Stimulated activated CD8-positive, alpha-beta memory T cell treated with anti-CD3 and anti-CD28 coated beads, Interleukin-4, amount 100 ng/mL, for 48 hours (primary cell): ENCODE results near the gene AFDN.
"Not testable (repeated sequence)": the region's sequence is repeated elsewhere in the genome, so short reads cannot be mapped to it uniquely, and the experiment has no call there.

Experiments used
- DNase-seq: peaks from one replicate; pipeline ENCODE4 v3.0.0-alpha.2; 2020

Gene AFDN

DNA sequence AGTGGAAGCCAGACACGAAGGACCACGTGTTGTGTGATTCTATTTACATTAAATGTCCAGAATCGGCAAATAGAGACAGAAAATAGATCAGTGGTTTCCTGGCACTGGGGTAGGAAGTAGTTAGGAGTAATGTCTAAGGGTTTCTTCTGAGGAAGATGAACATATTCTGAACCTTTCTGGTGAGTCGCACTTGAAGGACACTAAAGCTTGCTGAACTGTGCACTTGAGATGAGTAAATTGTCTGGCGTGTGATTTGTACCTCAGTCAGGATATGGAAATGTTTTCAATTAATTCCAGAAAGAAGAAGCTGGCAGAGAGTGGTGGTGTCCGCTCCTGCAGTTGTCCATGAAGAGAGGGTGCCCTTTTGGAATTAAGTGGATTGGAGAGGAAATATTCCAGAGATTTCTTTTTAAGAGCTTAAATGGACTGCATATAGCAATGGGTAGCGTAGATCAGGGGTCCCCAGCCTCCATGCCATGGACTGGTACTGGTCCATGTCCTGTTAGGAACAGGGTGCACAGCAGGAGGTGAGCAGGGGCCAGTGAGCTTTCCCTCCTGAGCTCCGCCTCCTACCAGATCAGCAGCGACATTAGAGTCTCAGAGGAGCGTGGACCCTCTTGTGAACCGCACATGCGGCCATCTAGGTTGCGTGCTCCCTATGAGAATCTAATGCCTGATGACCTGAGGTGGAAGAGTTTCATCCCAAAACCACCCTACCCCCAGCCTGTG is 158.3 kb downstream of the AFDN start:
- no peak for DNase-seq

DNA sequence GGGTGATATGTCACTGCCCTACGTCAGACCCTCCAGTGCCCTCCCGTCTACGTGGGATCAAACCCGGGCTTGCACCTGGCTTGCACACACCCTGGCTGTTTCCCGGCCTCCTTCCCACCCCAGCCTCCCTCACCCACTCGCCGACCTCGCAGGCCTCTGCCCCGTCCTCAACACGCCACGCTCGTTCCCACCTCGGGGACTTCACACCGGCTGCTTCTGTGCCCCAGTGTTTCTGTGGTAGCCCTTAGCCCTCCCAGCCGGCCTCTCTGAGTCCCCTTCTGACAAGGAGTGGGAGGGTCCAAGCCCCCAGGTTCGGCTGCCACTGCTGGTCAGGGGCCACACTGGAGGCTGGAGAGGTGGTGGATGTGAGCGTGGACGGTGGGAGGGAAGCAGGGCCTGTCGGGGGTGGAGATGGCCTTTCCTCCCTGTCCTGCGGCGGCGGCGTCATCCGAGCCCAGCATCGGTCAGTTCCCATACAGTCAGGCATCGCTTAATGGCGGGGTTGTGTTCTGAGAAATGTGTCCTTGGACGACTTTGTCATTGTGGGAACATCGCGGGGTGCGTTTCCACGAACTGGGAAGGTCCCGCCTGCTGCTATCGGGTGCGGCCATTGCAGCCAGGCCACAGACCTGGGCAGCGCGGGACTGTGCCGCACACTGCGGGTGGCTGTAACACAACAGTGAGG is 159.3 kb downstream of the AFDN start:
- DNase-seq, result no peak

- DNase-seq, result no peak
These were observed 160.9 kb downstream of the AFDN start for GRCh38 chr6:167987396-167988153.

DNA sequence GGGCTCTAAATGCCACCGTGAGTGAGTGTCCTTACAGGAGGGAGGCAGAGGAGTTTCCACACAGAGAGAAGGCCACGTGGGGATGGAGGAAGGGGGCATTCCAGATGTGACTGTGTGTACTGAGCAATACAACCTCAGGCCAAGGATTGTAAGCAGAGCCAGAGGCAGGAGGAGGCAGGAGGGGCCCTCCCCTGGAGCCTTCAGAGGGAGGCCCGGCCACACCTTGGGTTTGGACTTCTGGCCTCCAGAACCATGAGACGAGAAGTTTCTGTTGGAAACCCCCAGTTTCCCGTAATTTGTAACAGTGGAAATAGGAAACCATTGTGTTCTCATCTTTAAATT is 161.4 kb downstream of the AFDN start:
- no peak for DNase-seq

DNA sequence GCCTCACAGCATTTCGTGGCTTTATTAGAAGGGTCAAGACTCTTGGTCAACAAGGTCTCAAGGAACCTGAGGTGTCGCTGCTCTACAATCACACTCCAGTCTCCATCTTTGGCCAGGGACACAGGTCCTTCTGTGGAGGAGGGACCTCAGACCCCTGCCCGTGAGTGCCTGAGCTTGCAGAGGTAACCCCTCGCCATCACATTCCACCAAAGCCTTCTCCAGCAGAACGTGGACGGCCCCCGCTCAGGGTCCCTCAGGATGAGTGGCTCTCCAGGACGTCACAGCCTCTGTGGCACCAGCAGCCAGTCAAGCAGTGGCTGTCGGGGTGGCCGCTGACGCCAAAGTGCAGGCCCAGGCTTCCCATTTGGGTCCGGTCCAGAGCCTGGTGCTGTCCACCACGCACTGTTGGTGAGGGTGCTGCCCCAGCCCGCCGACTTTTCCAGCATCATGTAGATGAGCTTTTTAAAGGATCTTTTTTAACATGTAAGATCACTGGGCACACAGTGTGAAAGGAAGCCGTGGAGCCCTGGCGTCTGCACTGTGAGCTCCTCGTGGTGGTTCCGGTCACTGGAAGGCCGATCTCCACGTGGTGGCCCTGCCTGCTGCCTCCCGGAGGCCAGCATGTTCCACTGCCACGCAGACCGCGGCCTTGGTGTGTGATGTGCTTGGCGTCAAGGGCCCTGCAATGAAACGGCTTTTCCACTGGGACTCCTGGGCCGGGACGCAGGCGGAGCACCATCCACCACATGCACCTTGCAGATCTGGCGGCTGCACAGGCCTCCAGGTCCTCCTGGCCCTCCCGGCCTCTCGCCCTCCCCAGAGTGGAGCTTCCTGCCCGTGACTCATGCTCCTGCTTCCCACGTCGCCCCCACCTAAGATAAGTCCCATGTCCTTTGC is 162.5 kb downstream of the AFDN start:
- DNase-seq, result no peak

DNA sequence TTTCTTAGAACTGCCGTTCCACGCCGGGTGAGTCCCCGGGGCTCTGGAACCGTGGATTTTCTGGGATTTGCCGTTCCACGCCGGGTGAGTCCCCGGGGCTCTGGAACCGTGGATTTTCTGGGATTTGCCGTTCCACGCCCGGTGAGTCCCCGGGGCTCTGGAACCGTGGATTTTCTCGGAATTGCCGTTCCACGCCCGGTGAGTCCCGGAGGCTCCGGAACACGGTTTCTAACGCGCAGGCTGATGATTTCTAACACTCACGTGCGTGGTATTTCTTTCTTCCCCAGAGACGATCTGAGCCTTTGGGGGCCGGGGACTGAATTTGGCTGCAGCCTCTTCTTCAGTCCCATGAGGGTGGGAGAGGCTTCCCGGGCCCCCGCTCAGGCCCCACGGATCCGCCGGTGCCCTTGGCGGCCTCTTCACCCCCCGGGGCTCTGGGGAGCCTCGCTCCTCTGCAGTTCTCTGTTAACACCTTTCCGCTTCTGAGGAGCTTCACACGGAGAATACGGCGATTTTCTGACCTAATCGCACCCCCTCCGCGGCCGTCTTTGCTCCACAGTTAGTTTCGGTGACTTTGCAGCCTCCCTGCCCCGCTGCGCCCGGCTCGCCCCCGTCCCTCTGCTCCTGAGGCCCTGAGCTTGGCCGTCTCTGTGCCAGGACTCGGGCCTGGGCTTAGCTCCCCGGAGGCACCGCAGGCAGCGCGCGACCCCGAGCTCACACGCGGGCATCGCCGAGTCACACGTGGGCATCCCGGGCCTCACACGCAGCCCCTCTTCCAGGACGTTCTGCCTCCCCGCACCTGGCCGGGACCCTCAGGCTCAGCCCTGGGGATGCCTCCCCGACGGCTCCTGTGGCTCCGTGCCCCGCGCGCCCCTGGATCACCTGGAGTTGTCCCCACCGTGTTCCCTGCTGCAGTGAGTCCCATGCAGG is 163.6 kb downstream of the AFDN start:
- no peak for DNase-seq

DNA sequence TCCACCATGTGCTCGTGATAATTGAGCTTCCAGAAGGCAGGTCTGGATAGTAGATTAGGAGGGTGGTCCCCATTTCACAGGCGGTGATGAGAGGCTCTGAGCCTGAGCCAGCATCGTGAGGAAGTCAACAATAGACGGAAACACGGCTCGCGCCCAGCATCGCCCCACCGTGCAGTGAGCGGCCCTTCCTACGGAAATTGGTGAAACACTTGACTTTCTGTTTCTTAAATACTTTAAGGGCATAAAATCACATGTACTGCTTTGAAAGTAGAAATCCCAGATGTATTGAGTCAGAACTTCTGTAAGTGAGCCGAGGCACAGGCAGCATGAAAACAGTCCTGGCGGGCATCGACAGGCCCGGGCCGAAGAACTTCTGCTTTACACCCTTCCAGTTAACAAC is 166.5 kb downstream of the AFDN start:
- DNase-seq, result no peak

GRCh38 chr6:167993831-167994230 is 167.1 kb downstream of the AFDN start:
- DNase-seq, result no peak

- DNase-seq, result no peak
These were observed 168.6 kb downstream of the AFDN start for GRCh38 chr6:167995302-167995701.

DNA sequence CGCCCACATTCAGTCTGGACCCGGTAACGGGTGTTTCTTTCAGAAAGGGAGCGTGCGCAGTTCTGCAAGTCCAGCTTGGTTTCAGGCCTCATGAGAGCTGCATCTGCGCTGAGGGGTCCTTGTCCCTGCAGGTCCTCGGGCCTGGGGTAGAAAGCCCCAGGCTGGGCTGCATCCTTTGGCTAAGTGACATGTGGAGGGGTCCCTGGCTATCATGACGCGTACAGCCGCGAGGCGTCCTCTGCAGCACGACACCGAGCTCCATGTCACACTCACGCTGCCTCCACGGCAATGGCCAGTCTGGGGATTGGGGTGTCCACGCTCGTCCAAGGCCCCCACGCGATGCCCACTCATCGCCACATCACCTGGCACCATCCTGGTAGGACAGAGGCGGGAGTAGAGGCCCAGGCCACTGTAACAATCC is 169.0 kb downstream of the AFDN start:
- no peak for DNase-seq

- DNase-seq, result no peak
These were observed 169.9 kb downstream of the AFDN start for GRCh38 chr6:167996424-167997199.

DNA sequence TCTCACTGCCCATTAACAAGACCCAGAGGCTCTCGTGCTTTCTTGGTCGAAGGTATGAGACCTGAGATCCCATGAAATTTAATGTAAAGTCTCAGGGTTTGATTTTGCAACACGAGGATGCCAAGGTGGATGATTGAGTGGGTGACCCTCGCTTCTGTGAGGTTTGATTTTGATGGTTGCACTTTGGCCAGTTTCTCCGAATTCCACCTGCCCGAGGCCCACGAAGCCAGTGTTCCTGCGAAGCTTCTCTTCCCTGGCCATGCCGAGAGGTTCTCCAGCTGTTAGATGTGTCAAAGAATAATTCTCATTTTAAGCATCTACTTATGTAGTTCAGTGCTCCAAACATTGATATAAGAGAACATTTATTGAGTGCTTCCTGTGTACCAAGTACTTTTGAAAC is 170.9 kb downstream of the AFDN start, which contains the start of gene KIF25:
Gene KIF25 (plus strand): TSS at position 30 of the 400 bp plus-strand sequence. CDS start 31,915 bp downstream, outside the sequence.
- no peak for DNase-seq

DNA sequence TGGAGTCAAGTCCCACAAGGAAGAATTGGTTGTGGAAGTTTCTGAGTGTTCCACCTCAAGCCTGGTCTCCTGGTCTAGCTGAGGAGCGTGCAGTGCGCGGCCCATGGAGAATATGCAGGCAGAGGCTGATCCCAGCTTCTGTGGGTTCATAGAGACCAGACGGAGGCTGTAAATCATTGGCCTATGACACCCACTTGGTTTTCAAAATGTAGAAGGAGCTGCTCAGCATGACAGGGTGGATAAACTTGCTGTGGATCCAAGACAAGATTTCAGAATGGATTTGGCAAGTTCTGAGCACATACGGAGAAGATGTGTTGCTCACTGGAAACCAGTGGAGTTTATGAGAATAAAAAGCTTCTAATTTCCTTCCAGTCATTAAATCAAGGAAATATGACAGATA is 171.5 kb downstream of the AFDN start:
- no peak for DNase-seq

DNA sequence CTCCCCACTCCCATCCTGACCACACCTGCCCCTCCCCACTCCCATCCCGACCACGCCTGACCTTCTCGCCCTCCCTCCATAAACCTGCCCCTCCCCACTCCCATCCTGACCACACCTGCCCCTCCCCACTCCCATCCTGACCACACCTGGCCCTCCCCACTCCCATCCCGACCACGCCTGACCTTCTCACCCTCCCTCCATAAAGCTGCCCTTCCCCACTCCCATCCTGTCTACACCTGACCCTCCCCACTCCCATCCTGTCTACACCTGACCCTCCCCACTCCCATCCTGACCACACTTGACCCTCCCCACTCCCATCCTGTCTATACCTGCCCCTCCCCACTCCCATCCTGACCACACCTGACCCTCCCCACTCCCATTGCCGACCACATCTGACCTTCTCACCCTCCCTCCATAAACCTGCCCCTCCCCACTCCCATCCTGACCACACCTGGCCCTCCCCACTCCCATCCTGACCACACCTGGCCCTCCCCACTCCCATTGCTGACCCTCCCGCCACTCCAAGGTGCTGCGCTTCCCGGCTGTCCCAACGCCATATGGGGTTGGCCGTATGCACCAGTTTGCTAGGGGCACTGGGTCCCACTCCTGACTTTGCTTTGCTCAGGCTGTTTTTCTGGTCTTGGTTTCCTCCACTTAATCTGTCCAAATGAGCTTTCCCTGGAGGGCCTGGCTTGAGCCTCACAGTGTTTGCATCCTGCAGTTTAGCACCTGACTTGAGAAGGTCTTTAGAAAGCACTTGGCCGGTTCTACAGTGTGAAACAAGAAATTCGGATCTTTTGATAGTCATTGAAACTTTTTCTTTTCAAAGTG is 173.7 kb downstream of the AFDN start:
- DNase-seq, result no peak

GRCh38 chr6:168001029-168001332 is 174.3 kb downstream of the AFDN start:
- no peak for DNase-seq

GRCh38 chr6:168001514-168001913 is 174.8 kb downstream of the AFDN start:
- not testable (repeated sequence) for DNase-seq

- no peak for DNase-seq
These were observed 176.1 kb downstream of the AFDN start for GRCh38 chr6:168002804-168003203.

DNA sequence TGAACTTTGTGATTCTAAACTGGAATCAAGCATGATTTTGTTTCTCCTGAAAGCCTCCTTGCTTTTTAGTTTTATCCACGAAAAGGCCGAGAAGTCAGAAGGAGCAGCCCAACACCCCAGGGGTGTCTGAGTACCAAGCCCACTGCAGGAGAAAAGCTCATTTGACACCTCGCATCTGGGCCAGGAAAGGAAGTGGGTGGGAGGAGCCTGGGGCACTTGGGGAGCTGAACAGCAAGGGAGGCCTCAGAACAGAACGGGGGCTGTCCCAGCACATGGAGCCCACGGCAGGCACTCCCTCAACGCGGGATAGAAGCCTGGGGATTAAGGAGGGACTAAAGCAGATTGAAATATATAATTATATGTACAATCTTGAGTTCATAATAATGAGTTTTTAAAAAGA is 177.3 kb downstream of the AFDN start:
- no peak for DNase-seq

- DNase-seq, result no peak
These were observed 178.2 kb downstream of the AFDN start for GRCh38 chr6:168004945-168005344.

DNA sequence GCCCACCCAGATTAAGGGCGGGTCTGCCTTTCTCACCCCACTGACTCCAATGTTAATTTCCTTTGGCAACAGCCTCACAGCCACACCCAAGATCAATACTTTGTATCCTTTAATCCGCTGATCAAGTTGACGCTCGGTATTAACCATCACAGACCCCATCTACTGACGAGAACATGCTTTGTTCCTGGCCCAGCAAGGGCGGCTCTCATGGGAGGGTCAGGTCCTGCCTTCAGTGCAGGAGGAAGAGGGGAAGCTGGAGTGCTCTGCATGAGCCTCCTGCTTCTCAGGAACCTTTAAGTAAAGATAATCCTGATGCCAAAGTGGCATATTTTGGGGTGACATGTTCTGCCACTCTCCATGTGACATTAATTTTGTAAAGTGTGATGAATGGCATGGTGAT is 179.1 kb downstream of the AFDN start:
- DNase-seq, result no peak
